GM12878 (cell line): ENCODE results near the gene POU6F2. TPM values are rescaled to one million over a fixed set of nuclear protein-coding genes. Genes with fewer than 3 reads are reported as not detected.

Experiments used
- ATAC-seq: fragments of 200-7000 bp; cut with Tn5 transposase; 3 replicates; pipeline ENCODE4 v1.9.1; 2020; ENCODE audit warnings: mild to moderate bottlenecking, moderate library complexity
- BruUV-seq: library from RNA; stranded (reverse); fragments of 400-500 nt; replicated peaks from 2 replicates; lab custom pipeline; 2021; lab: Mats Ljungman, UMichigan
- CTCF ChIA-PET: fragments of 300-600 bp; sonication (Branson Sonifier 250); formaldehyde crosslinking; extraction: SDS; loops from one replicate; lab custom pipeline; 2021; ENCODE audit warnings: inconsistent platforms; lab: Yijun Ruan, JAX
- POLR2A ChIA-PET: fragments of 350-600 bp; formaldehyde crosslinking; extraction: SDS; loops from one replicate; lab custom pipeline; 2021; ENCODE audit warnings: inconsistent platforms; lab: Charles Lee
- RAD21 ChIA-PET: fragments of 300-600 bp; sonication (Branson Sonifier 250); formaldehyde crosslinking; loops from one replicate; lab custom pipeline; 2023; ENCODE audit warnings: antibody characterized with exemption; ENCODE audit not compliant: unreplicated experiment; lab: Charles Lee
- SMC1A ChIA-PET: fragments of 300-600 bp; sonication (Branson Sonifier 250); formaldehyde crosslinking; loops from one replicate; lab custom pipeline; 2023; ENCODE audit not compliant: unreplicated experiment, uncharacterized antibody; lab: Charles Lee
- DNase-seq: peaks from one replicate; pipeline ENCODE4 v3.0.0-alpha.2; 2011; ENCODE audit warnings: low read depth, low spot score
- FAIRE-seq: peaks from 3 replicates; lab custom pipeline; 2011; peaks lifted over from hg19 to GRCh38; lab: Jason Lieb, UNC
- H2AFZ ChIP-seq: 2 replicates; pipeline ENCODE4 v1.6.0; 2011; ENCODE audit warnings: low read depth, low read length, control low read depth; ENCODE audit not compliant: control insufficient read depth
- H3K27ac ChIP-seq: 2 replicates; pipeline ENCODE4 v1.5.1; 2011; ENCODE audit warnings: control low read depth; ENCODE audit not compliant: control insufficient read depth, insufficient read depth
- H3K27me3 ChIP-seq, 2 experiments: replicated peaks in 1 of 2; 2 replicates each; pipeline versions ENCODE4 v1.6.0 to v1.6.1; 2011; ENCODE audit warnings: low read length in 1 of 2; ENCODE audit not compliant: control insufficient read depth in 2 of 2, insufficient read depth in 2 of 2
- H3K36me3 ChIP-seq, 2 experiments: 2 replicates each; pipeline ENCODE4 v1.5.1; 2011; ENCODE audit warnings: low read length in 1 of 2; ENCODE audit not compliant: control insufficient read depth in 2 of 2, insufficient read depth in 2 of 2
- H3K4me1 ChIP-seq: 2 replicates; pipeline ENCODE4 v1.6.1; 2011; ENCODE audit warnings: mild to moderate bottlenecking, low read length, moderate library complexity, mixed read lengths; ENCODE audit not compliant: control insufficient read depth, insufficient read depth
- H3K4me2 ChIP-seq: 2 replicates; pipeline ENCODE4 v1.6.0; 2011; ENCODE audit warnings: control low read depth; ENCODE audit not compliant: control insufficient read depth, insufficient read depth
- H3K4me3 ChIP-seq: fragments of 200-600 bp; sonication (generic); 2 replicates; pipeline ENCODE4 v1.5.1; 2016
- H3K79me2 ChIP-seq: 2 replicates; pipeline ENCODE4 v1.6.0; 2011; ENCODE audit warnings: low read length; ENCODE audit not compliant: control insufficient read depth, insufficient read depth
- H3K9ac ChIP-seq: 2 replicates; pipeline ENCODE4 v1.8.0; 2011; ENCODE audit warnings: low read length, control low read depth, mixed read lengths; ENCODE audit not compliant: control insufficient read depth, insufficient read depth
- H3K9me3 ChIP-seq: replicated peaks from 3 replicates; pipeline ENCODE4 v1.5.1; 2011; ENCODE audit warnings: mild to moderate bottlenecking, low read length; ENCODE audit not compliant: control insufficient read depth, insufficient read depth
- H4K20me1 ChIP-seq: 2 replicates; pipeline ENCODE4 v1.6.0; 2011; ENCODE audit not compliant: control insufficient read depth, insufficient read depth
- GABPA ChIP-seq: IDR thresholded peaks from 2 replicates; pipeline ENCODE4 v1.6.1; 2014; ENCODE audit warnings: antibody characterized with exemption, low read depth, mild to moderate bottlenecking, inconsistent platforms
- JUNB ChIP-seq: IDR thresholded peaks from 2 replicates; pipeline ENCODE4 v1.6.1; 2016; ENCODE audit warnings: antibody characterized with exemption, mild to moderate bottlenecking
- MXI1 ChIP-seq: fragments of 150-350 bp; IDR thresholded peaks from 2 replicates; pipeline ENCODE4 v1.6.1; 2011; ENCODE audit warnings: low read depth, mild to moderate bottlenecking, inconsistent platforms, low read length, improper control_type of control experiment
- ZNF217 ChIP-seq: fragments of 450-650 bp; IDR thresholded peaks from 2 replicates; pipeline ENCODE4 v1.6.1; 2017; ENCODE audit warnings: antibody characterized with exemption, mild to moderate bottlenecking
- WGBS: methylation state at CpG from one replicate; pipeline ENCODE4 v1.1.6; 2016; ENCODE audit warnings: low lambda C conversion rate; ENCODE audit not compliant: insufficient replicate concordance, insufficient coverage; ENCODE audit errors: missing lambda C conversion rate; 5-methylcytosine and 5-hydroxymethylcytosine counted together
- in situ Hi-C: fragments of 300-500 bp; cut with MboI; formaldehyde crosslinking; loops from 9 replicates; pipeline ENCODE4 v1.14.3; 2018; ENCODE audit warnings: mixed read lengths
- intact Hi-C: fragments of 100-400 bp; cut with micrococcal nuclease; formaldehyde crosslinking; loops from one replicate; pipeline ENCODE4 v1.14.2; 2022; ENCODE audit not compliant: unreplicated experiment
- polyA plus RNA-seq, 11 experiments: library from polyadenylated mRNA; depleted of rRNA in 4 of 11; unstranded in 6 of 11; stranded (reverse) in 5 of 11; fragments of >200 nt; fragmentation: Nextera tagmentation in 4 of 11; fragmentation: Illumina TruSeq in 1 of 11; extraction: Ambion mirVana in 4 of 11; extraction: Trizol in 1 of 11; gene quantifications; 1 replicate in 1 of 11; 2 replicates in 10 of 11; pipeline versions ENCODE4 v1.2.1 to v1.2.3, GENCODE V29; 2011 to 2016; ENCODE audit warnings: inconsistent platforms in 2 of 11, missing spikeins in 2 of 11, low read depth in 1 of 11
- total RNA-seq, 4 experiments: library from RNA; depleted of rRNA in 3 of 4; stranded (reverse); fragments of >200 nt in 3 of 4; fragmentation: Illumina TruSeq in 1 of 4; extraction: Trizol in 1 of 4; gene quantifications; 2 replicates each; pipeline versions ENCODE4 v1.2.1 to v1.2.3, GENCODE V29; 2013 to 2021
- TF ChIP-seq, protein P1 (sequence below): fragments of 450-650 bp; conservative IDR thresholded peaks from 2 replicates; pipeline ENCODE4 v1.6.1; 2017; ENCODE audit warnings: mild to moderate bottlenecking, moderate library complexity

The POU6F2 gene
- total and polyA plus RNA-seq, 10 of the 15 experiments (the other 5 are each of a cell fraction or from before 2014, with no cell fraction given), result 0.10 TPM; not detected in 9

DNA sequence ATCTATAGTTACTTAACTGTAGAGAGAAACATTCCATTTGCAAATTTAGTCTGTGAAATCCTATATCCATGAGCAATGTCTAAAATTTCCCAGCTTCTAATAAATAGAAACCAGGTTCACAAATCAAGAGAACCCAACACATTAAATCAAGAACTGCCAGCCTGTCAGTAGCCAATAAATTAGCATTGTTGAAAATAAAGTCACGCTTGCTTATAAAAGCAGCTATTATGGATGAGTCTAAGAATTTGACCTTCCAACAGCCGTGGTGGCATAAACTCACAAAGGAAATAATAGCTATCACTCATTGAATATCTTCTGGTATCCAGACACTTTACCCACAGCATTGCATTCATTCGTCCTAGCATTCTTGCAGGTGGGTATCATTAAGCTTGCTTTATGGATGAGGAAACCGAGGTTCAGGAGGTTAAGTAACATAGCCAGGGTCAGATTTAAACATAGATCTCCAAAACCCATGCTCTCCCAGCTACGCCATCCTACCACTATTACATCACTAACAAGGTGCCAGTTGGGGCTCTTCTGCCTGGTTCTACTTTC lies 328.4 kb downstream of the POU6F2 start:
- H3K9me3 ChIP-seq, result no peaks in the 10 kb centered on the region
- ChIA-PET RAD21 (interaction anchor here (0.7 to 1.8 kb wide), 2 partner anchors 16 to 31 kb away, joined by 3 to 4 read pairs; no protein-coding TSS in a partner anchor), SMC1A (interaction anchor here (0.6 to 3.6 kb wide), 6 partner anchors 12 to 1092 kb away, joined by 3 to 10 read pairs (median 3); no protein-coding TSS in a partner anchor), POLR2A (no interaction called here), CTCF (interaction anchor here (0.5 to 2.7 kb wide), 4 partner anchors 16 to 148 kb away, joined by 3 to 14 read pairs (median 4); no protein-coding TSS in a partner anchor)
- ATAC-seq (0 out of 3 replicates have a peak, but pooled peaks have one; percentile 6), FAIRE-seq (no peak), DNase-seq (no peak)
- no peak overlapping the region for H3K4me2 ChIP-seq
- no peak overlapping the region for H3K9ac ChIP-seq
- H3K4me3 ChIP-seq, result no peak overlapping the region
- in situ Hi-C loops, result no loop called here
- no peaks in the 10 kb centered on the region for H3K79me2 ChIP-seq
- no peak for TF ChIP-seq ZNF217
- TF ChIP-seq MXI1, result no peak
- TF ChIP-seq, protein P1, sequence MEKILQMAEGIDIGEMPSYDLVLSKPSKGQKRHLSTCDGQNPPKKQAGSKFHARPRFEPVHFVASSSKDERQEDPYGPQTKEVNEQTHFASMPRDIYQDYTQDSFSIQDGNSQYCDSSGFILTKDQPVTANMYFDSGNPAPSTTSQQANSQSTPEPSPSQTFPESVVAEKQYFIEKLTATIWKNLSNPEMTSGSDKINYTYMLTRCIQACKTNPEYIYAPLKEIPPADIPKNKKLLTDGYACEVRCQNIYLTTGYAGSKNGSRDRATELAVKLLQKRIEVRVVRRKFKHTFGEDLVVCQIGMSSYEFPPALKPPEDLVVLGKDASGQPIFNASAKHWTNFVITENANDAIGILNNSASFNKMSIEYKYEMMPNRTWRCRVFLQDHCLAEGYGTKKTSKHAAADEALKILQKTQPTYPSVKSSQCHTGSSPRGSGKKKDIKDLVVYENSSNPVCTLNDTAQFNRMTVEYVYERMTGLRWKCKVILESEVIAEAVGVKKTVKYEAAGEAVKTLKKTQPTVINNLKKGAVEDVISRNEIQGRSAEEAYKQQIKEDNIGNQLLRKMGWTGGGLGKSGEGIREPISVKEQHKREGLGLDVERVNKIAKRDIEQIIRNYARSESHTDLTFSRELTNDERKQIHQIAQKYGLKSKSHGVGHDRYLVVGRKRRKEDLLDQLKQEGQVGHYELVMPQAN, result no peak
- TF ChIP-seq JUNB, result no peak
- TF ChIP-seq GABPA, result no peak
- H3K27ac ChIP-seq, result no peak overlapping the region
- H3K4me1 ChIP-seq, result no peaks in the 10 kb centered on the region
- H2AFZ ChIP-seq, result no peak overlapping the region
- no peaks in the 10 kb centered on the region; a peak in 1 of 4 replicates for H3K27me3 ChIP-seq
- no peaks in the 10 kb centered on the region for H3K36me3 ChIP-seq
- intact Hi-C loops, result loop anchor here (5.0 kb wide), 1 partner anchor 56 kb away; no protein-coding TSS in a partner anchor
- 24% methylated on average over 5 of the region's 5 CpGs for WGBS
- no TSS peak for BruUV-seq
- no peaks in the 10 kb centered on the region for H4K20me1 ChIP-seq
